Ovary (tissue), 9 donors: ENCODE data around the gene HSD3B2. TPM values are rescaled to one million over a fixed set of nuclear protein-coding genes. Genes with fewer than 3 reads are reported as not detected.

Experiments used
- DNase-seq, 5 donors: peaks; one replicate each; pipeline ENCODE4 v3.0.0-alpha.2; 2019 to 2020
- H3K27ac ChIP-seq, 2 donors: fragments of 200-600 bp; one replicate each; pipeline versions ENCODE4 v1.5.1 to v1.8.0; 2019 to 2022
- H3K27me3 ChIP-seq: fragments of 200-600 bp; one replicate; pipeline ENCODE4 v1.8.0; 2022
- H3K36me3 ChIP-seq: fragments of 200-600 bp; sonication (generic); one replicate; pipeline ENCODE4 v1.5.1; 2019
- H3K4me1 ChIP-seq: one replicate; pipeline ENCODE4 v1.8.1; 2013; ENCODE audit warnings: mild to moderate bottlenecking, moderate library complexity; ENCODE audit not compliant: insufficient read depth
- H3K4me3 ChIP-seq: fragments of 200-600 bp; sonication (generic); one replicate; pipeline ENCODE4 v1.5.1; 2017
- H3K9me3 ChIP-seq, 2 donors: fragments of 200-600 bp in 1 of 2; sonication (generic) in 1 of 2; one replicate each; pipeline versions ENCODE4 v1.5.1 to v1.8.1; 2013 to 2019; ENCODE audit warnings: mild to moderate bottlenecking in 1 of 2, moderate library complexity in 1 of 2
- CTCF ChIP-seq, 3 donors: fragments of 450-650 bp in 2 of 3; fragments of 200-600 bp in 1 of 3; IDR thresholded peaks; one replicate each; pipeline versions ENCODE4 v1.5.1 to v1.8.0; 2016 to 2022; ENCODE audit warnings: antibody characterized with exemption in 3 of 3, mild to moderate bottlenecking in 1 of 3
- EP300 ChIP-seq: sonication (generic); formaldehyde crosslinking; IDR thresholded peaks from one replicate; pipeline ENCODE4 v1.6.1; 2017; ENCODE audit warnings: antibody characterized with exemption
- POLR2A ChIP-seq: fragments of 450-650 bp; IDR thresholded peaks from one replicate; pipeline ENCODE4 v1.6.1; 2017; ENCODE audit warnings: antibody characterized with exemption, mild to moderate bottlenecking, moderate library complexity
- WGBS, 3 donors: extraction: QIAGEN DNeasy Blood & Tissue Kit in 1 of 3; methylation state at CpG; one replicate each; pipeline versions ENCODE4 v1.1.5 to v1.1.7; 2013 to 2017; 5-methylcytosine and 5-hydroxymethylcytosine counted together
- intact Hi-C, 4 donors: fragments of 100-400 bp; cut with DNase I; formaldehyde crosslinking; loops; one replicate each; pipeline versions ENCODE4 v1.11.0 to v1.15.1; 2022 to 2023
- polyA plus RNA-seq, 2 donors: library from polyadenylated mRNA; stranded (reverse); fragments of 200-250 nt in 1 of 2; fragments of 350-450 nt in 1 of 2; fragmentation: Illumina TruSeq in 1 of 2; extraction: RNeasy Lipid Tissue Mini Kit (QIAGEN cat#74804) in 1 of 2; gene quantifications; one replicate each; pipeline ENCODE4 v1.2.3, GENCODE V29; 2013 to 2014
- total RNA-seq, 7 donors: library from RNA; depleted of rRNA in 2 of 7; stranded (reverse); fragments of >200 nt in 2 of 7; fragmentation: NEBNext Ultra II Directional in 3 of 7; extraction: Animal tissue kit (Norgen Biotek cat#: 25700) in 3 of 7; gene quantifications; one replicate each; pipeline versions ENCODE4 v1.1.0 to v1.2.4, GENCODE V29; 2016 to 2023
- donor health status: DM: no; HTN: no; CAD: no; lungs with moderate emphysema.
- donor health status: DM: no; HTN: no; CAD: no.
- donor health status: Bipolar disorder and iron deficiency.
- donor health status: DM: yes; HTN: yes; CAD: no.
- donor health status: DM: no; HTN: no; CAD: no.
- donor health status: DM: yes; HTN: yes; CAD: no.

The HSD3B2 gene
- total and polyA plus RNA-seq, 9 donors = 0.23 to 1,514 (median 1.0) TPM; not detected in 2

DNA sequence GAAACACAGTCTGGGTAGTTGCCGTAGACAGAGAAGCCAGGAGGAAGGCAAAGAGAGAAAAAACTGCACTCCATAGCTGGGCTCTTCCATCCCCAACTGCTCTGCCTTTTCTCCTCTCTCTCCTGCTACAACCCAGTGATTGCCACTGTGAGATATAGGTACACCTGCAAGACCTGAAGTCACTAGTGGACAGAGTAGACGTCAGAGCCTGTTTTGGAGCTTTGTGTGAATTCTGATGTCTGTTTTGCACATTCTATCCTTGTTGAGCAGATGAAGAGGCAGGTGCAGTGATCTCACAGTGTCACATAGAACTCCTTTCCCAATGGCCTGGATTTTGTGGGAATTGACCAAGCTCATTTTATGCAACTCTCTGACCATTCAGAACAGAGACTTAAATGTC lies 44.2 kb upstream of the HSD3B2 start:
- intact Hi-C loops = loop anchor here in 2 of 4 donors (5.0 kb wide), 2 partner anchors 93 to 1218 kb away; no protein-coding TSS in a partner anchor
- WGBS, 3 donors = 69 to 76% (median 74%) methylated on average over 2 of the region's 2 CpGs
- TF ChIP-seq POLR2A = no peak
- no peak for TF ChIP-seq CTCF (IDR thresholded peaks at IDR 0.05)
- no peak for TF ChIP-seq EP300
- Histone ChIP-seq H3K27me3 (no peaks in the 10 kb centered on the region), H3K36me3 (no peaks in the 10 kb centered on the region), H3K4me1 (no peaks in the 10 kb centered on the region), H3K9me3 (no peaks in the 10 kb centered on the region), H3K4me3 (no peak overlapping the region), H3K27ac (no peak overlapping the region)
- DNase-seq = no peak

DNA sequence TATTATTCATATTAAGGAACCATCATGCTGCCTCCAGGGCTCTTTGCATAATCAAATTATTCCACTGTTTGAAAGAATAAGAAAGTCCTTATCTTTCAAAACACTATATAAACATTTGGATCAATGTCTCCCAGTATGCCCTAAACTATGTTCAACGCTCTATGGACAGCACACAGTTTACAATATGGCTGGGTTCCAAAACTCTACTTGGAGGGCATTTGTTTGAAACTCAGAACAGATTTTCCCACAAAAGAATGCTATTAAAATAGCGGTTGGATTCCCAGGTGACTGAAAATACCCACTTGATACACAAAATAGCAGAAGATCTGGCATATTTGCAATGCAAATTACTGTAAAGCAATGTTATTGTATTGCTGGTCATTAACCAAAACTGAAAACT lies 43.1 kb upstream of the HSD3B2 start:
- no peaks in the 10 kb centered on the region for H3K4me1 ChIP-seq
- TF ChIP-seq EP300 (no peak), CTCF (IDR thresholded peaks at IDR 0.05) (no peak), POLR2A (no peak)
- WGBS, 3 donors = 39 to 66% (median 49%) methylated on average over 2 of the region's 2 CpGs
- no peak overlapping the region for H3K27ac ChIP-seq
- intact Hi-C loops = loop anchor here in 2 of 4 donors (5.0 kb wide), 2 partner anchors 95 to 1220 kb away; no protein-coding TSS in a partner anchor
- no peaks in the 10 kb centered on the region for H3K36me3 ChIP-seq
- H3K9me3 ChIP-seq = no peaks in the 10 kb centered on the region
- no peak overlapping the region for H3K4me3 ChIP-seq
- no peaks in the 10 kb centered on the region for H3K27me3 ChIP-seq
- no peak for DNase-seq

DNA sequence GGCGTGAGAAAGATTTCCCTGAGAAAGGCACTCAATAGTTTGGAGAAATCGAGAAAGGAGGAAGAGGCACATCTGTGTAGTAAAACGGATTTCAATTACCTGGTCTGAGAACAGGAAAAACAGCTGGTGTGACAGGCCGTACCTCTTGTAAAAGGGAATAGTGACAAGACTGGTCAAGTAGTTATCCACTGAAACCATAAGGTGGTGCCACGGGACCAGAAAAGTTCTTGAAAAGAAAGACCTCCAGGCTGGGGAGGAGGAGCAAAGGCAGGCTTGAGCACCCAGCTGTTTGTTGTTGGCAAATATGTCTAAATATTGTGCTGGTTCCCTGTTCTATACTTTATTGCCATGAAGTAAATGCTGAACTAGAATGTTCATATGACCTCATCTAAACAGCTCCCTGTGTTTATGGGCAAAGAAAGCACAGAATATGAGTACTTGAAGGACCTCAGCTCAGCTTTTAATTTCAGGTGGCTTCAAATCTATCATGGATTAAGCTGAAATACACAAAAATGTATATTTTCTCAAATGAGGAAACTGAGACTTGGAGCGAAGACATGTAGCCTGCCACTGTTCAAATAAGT lies 42.4 kb upstream of the HSD3B2 start:
- no peaks in the 10 kb centered on the region for H3K36me3 ChIP-seq
- H3K27ac ChIP-seq = no peak overlapping the region
- no peaks in the 10 kb centered on the region for H3K4me1 ChIP-seq
- intact Hi-C loops = loop anchor here in 2 of 4 donors (5.0 kb wide), 2 partner anchors 95 to 1220 kb away; no protein-coding TSS in a partner anchor
- 32 to 40% (median 34%) methylated on average over 6 of the region's 6 CpGs for WGBS, 3 donors
- no peak for DNase-seq
- H3K4me3 ChIP-seq = no peak overlapping the region
- H3K9me3 ChIP-seq = no peaks in the 10 kb centered on the region
- H3K27me3 ChIP-seq = no peaks in the 10 kb centered on the region
- TF ChIP-seq POLR2A (no peak), CTCF (IDR thresholded peaks at IDR 0.05) (no peak), EP300 (no peak)

DNA sequence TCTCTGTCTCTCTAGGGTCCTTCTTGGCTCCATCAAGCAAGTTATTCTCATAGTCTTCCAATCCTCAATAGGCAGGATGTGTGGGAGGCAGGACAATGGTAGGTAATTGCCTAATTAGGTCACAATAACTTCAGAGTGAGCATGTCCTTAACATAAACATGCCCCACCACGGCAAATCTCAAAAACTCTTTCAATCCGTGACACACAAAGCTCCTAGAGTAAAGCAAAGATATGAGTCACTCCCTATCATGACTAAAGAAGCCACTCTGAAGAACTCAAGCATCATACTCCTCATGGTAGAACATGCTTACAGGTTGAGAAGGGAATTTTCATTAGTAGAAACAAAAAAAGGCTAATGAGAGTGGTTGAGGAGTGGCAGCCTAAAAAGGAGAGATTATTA lies 41.5 kb upstream of the HSD3B2 start:
- 45 to 51% (median 48%) methylated on average over 2 of the region's 2 CpGs for WGBS, 3 donors
- Histone ChIP-seq H3K4me1 (no peaks in the 10 kb centered on the region), H3K27me3 (no peaks in the 10 kb centered on the region), H3K36me3 (no peaks in the 10 kb centered on the region), H3K27ac (no peak overlapping the region), H3K9me3 (no peaks in the 10 kb centered on the region), H3K4me3 (no peak overlapping the region)
- no peak for TF ChIP-seq CTCF (IDR thresholded peaks at IDR 0.05)
- TF ChIP-seq POLR2A = no peak
- TF ChIP-seq EP300 = no peak
- no peak for DNase-seq
- intact Hi-C loops = loop anchor here in 2 of 4 donors (5.0 kb wide), 2 partner anchors 96 to 1221 kb away; no protein-coding TSS in a partner anchor
